NCI-H2081 treated with DMSO at 0.1 percent for 48 hours (cell line): ENCODE measurements around the gene TTYH2.
"Not testable (repeated sequence)": the region's sequence is repeated elsewhere in the genome, so short reads cannot be mapped to it uniquely, and the experiment has no call there.

ENCODE experiments used
- DNase-seq: peaks from one replicate; lab custom pipeline; 2025; lab: John Stamatoyannopoulos, UW

TTYH2 gene

GRCh38 chr17:74212913-74213791, at the start of gene TTYH2:
Gene TTYH2, plus strand, starts transcription at chr17:74213571. Its CDS starts 17 bp downstream, at chr17:74213588.
- DNase-seq, result peak; percentile 38

- DNase-seq, result no peak
Measured at GRCh38 chr17:74163836-74164235, 49.5 kb upstream of the TTYH2 start.

- no peak for DNase-seq
Measured at GRCh38 chr17:74164446-74165045, 48.8 kb upstream of the TTYH2 start.

GRCh38 chr17:74165797-74166365, 47.5 kb upstream of the TTYH2 start:
- DNase-seq, result no peak

GRCh38 chr17:74170924-74171323, 42.4 kb upstream of the TTYH2 start:
- no peak for DNase-seq

GRCh38 chr17:74172700-74173099, 40.7 kb upstream of the TTYH2 start:
- DNase-seq, result no peak

GRCh38 chr17:74176546-74177001, 36.8 kb upstream of the TTYH2 start:
- no peak for DNase-seq

GRCh38 chr17:74177018-74177450, 36.3 kb upstream of the TTYH2 start:
- no peak for DNase-seq

GRCh38 chr17:74179576-74179975, 33.8 kb upstream of the TTYH2 start:
- DNase-seq, result no peak

GRCh38 chr17:74180336-74180735, 33.0 kb upstream of the TTYH2 start:
- no peak for DNase-seq

- DNase-seq, result no peak
Measured at GRCh38 chr17:74181341-74181740, 32.0 kb upstream of the TTYH2 start.

- DNase-seq, result peak; percentile 39
Measured at GRCh38 chr17:74182041-74182723, 31.2 kb upstream of the TTYH2 start.

- DNase-seq, result no peak
Measured at GRCh38 chr17:74183411-74183810, 30.0 kb upstream of the TTYH2 start.

- peak; percentile 43 for DNase-seq
Measured at GRCh38 chr17:74185571-74186185, 27.7 kb upstream of the TTYH2 start.

GRCh38 chr17:74186498-74186897, 26.9 kb upstream of the TTYH2 start:
- DNase-seq, result no peak

- DNase-seq, result no peak
Measured at GRCh38 chr17:74187761-74188160, 25.6 kb upstream of the TTYH2 start.

- DNase-seq, result not testable (repeated sequence)
Measured at GRCh38 chr17:74188687-74189086, 24.7 kb upstream of the TTYH2 start.

- peak; percentile 27 for DNase-seq
Measured at GRCh38 chr17:74190154-74190553, 23.2 kb upstream of the TTYH2 start.

GRCh38 chr17:74190807-74191406, 22.5 kb upstream of the TTYH2 start:
- no peak for DNase-seq

GRCh38 chr17:74192950-74193781, 20.2 kb upstream of the TTYH2 start:
- no peak for DNase-seq

GRCh38 chr17:74194682-74195081, 18.7 kb upstream of the TTYH2 start:
- DNase-seq, result no peak
